ENCODE measurements around the gene RSAD2. TPM values are rescaled to one million over a fixed set of nuclear protein-coding genes. Genes with fewer than 3 reads are reported as not detected.

The RSAD2 gene
- total RNA-seq, 2 experiments from 2014 or later: 8.1 to 10.2 TPM

DNA sequence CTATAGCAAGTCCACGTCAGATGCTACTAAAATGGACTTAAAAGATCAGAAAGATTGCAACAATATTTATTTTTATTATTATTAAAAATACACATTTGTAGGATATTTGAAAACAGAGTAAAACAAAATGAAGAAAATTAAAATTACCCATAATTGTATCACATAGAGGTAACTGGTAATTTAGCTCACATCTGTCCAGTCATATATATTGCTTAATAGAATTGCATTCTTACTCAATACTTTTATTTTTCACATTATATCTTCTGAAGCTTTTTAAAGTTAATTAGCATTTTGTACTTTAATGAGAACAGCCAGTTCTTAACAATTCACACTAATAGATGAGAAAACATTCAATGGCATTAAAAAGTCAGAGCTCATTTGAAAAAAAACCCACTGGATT is 28.1 kb downstream of the RSAD2 start:
- Mint-ChIP-seq H3K36me3 (ENCODE audit: low read depth) (peaks cover 67% of the 10 kb centered on the region), H3K27me3 (no peaks in the 10 kb centered on the region), H3K9me3 (ENCODE audit: low read depth) (peaks cover 33% of the 10 kb centered on the region), H3K4me3 (no peak overlapping the region), H3K4me1 (peaks cover 52% of the 10 kb centered on the region), H3K27ac (peak overlapping the region; percentile 99)
- intact Hi-C loops (cut with DNase I, micrococcal nuclease): loop anchor here (1.0 to 5.0 kb wide), 3 partner anchors 10 to 532 kb away; no protein-coding TSS in a partner anchor
- CTCF ChIA-PET: interaction anchor here (0.6 to 3.1 kb wide), 8 partner anchors 8 to 139 kb away, joined by 3 to 39 read pairs (median 8); partner anchors contain the start of gene RNF144A
- ATAC-seq: no peak
- no peak for DNase-seq
- POLR2A ChIA-PET: interaction anchor here (0.7 to 1.4 kb wide), 4 partner anchors 9 to 89 kb away, joined by 3 to 6 read pairs (median 5); no protein-coding TSS in a partner anchor

DNA sequence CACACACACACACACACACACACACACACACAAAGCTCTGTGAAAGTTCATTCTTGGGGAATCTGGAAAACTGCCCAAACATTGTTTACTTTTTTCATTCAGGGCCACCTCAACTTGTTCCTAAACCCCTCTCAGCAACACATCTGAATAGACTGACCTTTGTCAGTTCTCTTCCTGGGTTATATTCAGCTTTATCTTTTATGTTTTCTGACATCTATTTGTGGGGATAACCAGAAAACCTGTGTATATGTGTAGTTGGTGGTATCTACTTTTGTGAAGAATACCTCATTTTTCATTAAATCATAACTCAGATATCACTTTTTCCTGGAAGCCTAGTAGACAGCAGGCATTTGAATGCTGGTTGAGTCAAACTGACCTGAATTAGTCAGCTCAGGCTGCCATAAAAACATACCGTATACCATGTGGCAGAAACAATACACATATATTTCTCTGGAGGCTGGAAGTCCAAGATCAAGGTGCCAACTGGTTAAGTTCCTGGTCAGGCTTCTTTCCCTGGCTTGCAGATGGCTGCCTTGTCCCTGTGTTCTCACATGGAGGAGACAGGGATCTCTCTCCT is 28.7 kb downstream of the RSAD2 start:
- CTCF ChIA-PET: interaction anchor here (0.6 to 3.1 kb wide), 8 partner anchors 9 to 139 kb away, joined by 3 to 39 read pairs (median 8); partner anchors contain the start of gene RNF144A
- DNase-seq (peak; percentile 38), ATAC-seq (peak; percentile 82)
- POLR2A ChIA-PET: interaction anchor here (0.7 to 1.4 kb wide), 3 partner anchors 8 to 106 kb away, joined by 4 to 6 read pairs (median 6); no protein-coding TSS in a partner anchor
- no peaks in the 10 kb centered on the region for H3K27me3 Mint-ChIP-seq
- H3K36me3 Mint-ChIP-seq (ENCODE audit: low read depth): peaks cover 72% of the 10 kb centered on the region
- H3K4me3 Mint-ChIP-seq: no peak overlapping the region
- peaks cover 30% of the 10 kb centered on the region for H3K9me3 Mint-ChIP-seq (ENCODE audit: low read depth)
- H3K4me1 Mint-ChIP-seq: peaks cover 58% of the 10 kb centered on the region
- H3K27ac Mint-ChIP-seq: peak overlapping the region; percentile 99
- intact Hi-C loops (cut with DNase I, micrococcal nuclease): loop anchor here (1.0 to 5.0 kb wide), 3 partner anchors 9 to 531 kb away; no protein-coding TSS in a partner anchor

DNA sequence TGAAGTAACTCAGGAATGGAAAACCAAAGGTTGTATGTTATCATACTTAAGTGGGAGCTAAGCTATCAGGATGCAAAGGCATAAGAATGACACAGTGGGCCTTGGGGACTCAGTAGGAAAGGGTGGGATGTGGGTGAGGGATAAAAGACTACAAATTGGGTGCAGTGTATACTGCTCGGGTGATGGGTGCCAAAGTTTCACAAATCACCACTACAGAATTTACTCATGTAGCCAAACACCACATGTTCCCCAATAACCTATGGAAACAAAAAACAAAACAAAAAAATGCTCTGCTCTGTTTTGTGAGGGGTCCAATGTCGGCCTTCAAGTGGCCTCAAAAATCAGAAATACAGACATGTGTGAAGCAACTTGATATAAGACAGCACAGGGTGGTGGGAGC is 30.7 kb downstream of the RSAD2 start:
- DNase-seq (no peak), ATAC-seq (no peak)
- Mint-ChIP-seq H3K4me1 (peaks cover 77% of the 10 kb centered on the region), H3K27me3 (no peaks in the 10 kb centered on the region), H3K9me3 (ENCODE audit: low read depth) (peaks cover 14% of the 10 kb centered on the region), H3K36me3 (ENCODE audit: low read depth) (peaks cover 69% of the 10 kb centered on the region), H3K27ac (peak overlapping the region; percentile 99), H3K4me3 (no peak overlapping the region)
- POLR2A ChIA-PET: no interaction called here
- intact Hi-C loops (cut with DNase I, micrococcal nuclease): loop anchor here (2.0 to 5.0 kb wide), 3 partner anchors 31 to 529 kb away; partner anchors contain the start of gene RSAD2 (in 2 of the 2)
- CTCF ChIA-PET: interaction anchor here (1.1 to 1.7 kb wide), 4 partner anchors 8 to 136 kb away, joined by 3 to 7 read pairs (median 4); no protein-coding TSS in a partner anchor

DNA sequence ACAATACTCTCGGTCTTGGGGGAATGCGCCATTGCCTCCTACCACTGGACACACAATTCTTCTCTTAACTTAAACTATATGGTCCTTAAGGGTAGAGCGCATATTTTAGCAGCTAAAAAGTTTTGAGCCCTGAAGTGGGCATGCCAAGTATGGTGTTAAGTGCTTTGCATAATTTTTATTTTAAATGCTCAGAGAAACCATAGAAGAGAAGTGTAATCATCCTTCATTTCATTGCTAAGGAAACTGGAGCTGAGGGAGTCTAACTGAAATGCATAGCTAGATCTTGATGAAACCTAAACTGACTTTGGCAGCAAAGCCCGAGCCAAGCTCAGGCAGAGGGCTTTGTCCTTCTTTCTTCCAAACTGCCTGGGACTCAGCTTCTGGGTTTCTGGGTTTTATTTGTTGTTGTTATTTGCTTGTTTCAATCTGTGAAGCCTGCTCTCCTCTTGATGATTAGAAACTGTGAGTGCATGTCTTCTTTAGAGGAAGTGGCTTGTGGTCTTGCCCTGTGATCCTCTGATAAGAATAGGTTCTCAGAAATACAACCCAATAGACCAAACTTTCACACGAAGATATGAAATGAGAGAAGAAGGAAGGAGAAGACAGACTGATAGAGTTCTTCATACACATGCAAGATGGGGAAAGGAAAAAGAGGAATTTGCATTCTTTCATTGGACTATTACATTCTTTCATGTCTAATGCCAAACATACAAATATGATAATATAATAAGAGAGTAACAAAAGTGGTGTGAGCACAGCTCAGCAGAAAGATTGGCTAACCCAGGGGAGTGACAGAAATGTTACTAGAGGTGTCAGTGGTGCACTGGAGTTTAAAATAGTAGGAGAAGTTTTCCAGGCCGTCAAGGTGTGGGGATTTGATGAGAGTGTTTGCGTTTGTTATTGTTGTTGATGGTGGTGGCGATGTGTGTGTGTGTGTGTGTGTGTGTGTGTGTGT is 32.1 kb downstream of the RSAD2 start:
- peak; percentile 62 for DNase-seq
- peak; percentile 34 for ATAC-seq
- Mint-ChIP-seq H3K9me3 (ENCODE audit: low read depth) (peaks cover 10% of the 10 kb centered on the region), H3K27me3 (no peaks in the 10 kb centered on the region), H3K4me1 (peaks cover 90% of the 10 kb centered on the region), H3K36me3 (ENCODE audit: low read depth) (peaks cover 65% of the 10 kb centered on the region), H3K4me3 (peak overlapping the region; percentile 75), H3K27ac (peak overlapping the region; percentile 99)
- CTCF ChIA-PET: interaction anchor here (0.6 to 5.6 kb wide), 10 partner anchors 7 to 134 kb away, joined by 3 to 47 read pairs (median 4); partner anchors contain the start of gene RSAD2
- POLR2A ChIA-PET: no interaction called here
- intact Hi-C loops (cut with DNase I, micrococcal nuclease): loop anchor here (1.0 to 5.0 kb wide), 6 partner anchors 8 to 1773 kb away; partner anchors contain the start of genes RSAD2 (in 2 of the 2), ID2 (in 1 of the 2) and RNF144A (in 1 of the 2)

DNA sequence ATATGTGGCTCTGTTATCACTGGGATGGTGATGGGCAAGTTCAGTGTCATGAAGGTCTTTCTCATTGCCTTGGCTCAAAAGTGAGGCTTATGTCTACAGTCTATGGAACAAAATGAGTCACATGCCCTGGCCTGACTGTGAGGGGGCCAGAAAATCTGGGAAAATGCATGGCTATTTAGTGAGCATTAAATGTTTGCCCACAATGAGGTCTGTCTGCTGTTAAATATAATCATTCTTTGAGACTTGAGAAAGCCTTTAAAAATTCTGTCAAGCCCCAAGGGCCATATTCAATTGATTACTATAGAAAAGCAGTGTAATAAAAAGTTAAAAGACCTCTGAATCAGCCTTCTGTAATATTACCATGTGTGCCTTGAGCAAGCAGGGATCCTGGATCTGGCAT is 34.1 kb downstream of the RSAD2 start:
- peaks cover 54% of the 10 kb centered on the region for H3K36me3 Mint-ChIP-seq (ENCODE audit: low read depth)
- no peak for ATAC-seq
- H3K4me3 Mint-ChIP-seq: peak overlapping the region; percentile 75
- intact Hi-C loops (cut with DNase I, micrococcal nuclease): loop anchor here (5.0 kb wide), 2 partner anchors 101 to 1771 kb away; partner anchors contain the start of gene ID2 (in 1 of the 2)
- H3K4me1 Mint-ChIP-seq: peaks cover 95% of the 10 kb centered on the region
- peaks cover 8% of the 10 kb centered on the region for H3K9me3 Mint-ChIP-seq (ENCODE audit: low read depth)
- no peaks in the 10 kb centered on the region for H3K27me3 Mint-ChIP-seq
- POLR2A ChIA-PET: no interaction called here
- DNase-seq: no peak
- CTCF ChIA-PET: interaction anchor here (0.6 to 5.6 kb wide), 6 partner anchors 8 to 45 kb away, joined by 3 to 47 read pairs (median 4); no protein-coding TSS in a partner anchor
- peak overlapping the region; percentile 99 for H3K27ac Mint-ChIP-seq

DNA sequence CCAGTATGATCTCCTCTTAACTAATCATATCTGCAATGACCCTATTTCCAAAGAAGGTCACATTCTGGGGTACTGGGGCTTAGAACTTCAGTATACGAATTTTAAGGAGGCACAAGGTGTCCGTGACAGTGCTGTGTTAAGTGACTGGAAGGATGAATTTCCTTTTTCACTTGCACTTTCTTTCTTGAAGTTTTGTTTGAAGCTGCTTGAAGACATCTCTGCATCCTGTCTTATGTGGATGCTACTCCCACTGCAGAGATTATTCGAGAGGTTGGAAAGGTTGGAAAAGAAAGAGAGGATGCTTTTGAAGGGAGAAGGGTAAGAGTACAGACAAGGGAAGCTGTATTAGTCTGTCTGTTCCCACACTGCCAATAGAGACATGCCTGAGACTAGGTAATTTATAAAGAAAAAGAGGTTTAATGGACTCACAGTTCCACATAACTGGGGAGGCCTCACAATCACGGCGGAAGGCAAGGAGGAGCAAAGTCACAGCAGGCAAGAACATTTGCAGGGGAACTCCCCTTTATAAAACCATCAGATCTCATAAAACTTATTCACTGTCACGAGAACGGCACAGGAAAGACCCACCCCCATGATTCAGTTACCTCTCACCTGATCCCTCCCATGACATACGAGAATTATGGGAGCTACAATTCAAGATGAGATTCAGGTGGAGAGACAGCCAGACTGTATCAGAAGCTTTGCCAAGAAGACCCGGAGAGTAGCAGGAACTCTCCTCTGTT is 36.0 kb downstream of the RSAD2 start:
- H3K4me1 Mint-ChIP-seq: peaks cover 80% of the 10 kb centered on the region

DNA sequence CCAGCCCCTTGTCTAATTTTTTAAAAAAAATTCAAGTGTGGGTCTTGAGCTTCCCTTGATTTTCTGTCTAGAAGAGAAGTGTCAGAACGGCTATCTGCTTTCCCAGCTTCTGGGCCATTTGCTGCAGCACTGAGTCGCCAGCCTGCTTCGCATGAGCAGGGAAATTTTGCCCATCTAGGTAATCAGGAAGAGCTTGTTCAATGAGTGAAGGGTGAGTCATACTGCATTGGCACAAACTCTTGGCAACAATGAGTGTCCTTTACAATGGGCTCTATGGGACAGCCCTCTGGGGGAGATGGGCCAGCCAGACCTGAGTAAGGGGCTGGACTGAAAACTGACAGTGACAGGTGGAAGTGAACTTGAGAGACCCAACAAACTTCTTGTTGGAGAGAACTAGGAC is 37.3 kb downstream of the RSAD2 start:
- intact Hi-C loops (cut with DNase I, micrococcal nuclease): loop anchor here (1.0 to 5.0 kb wide), 4 partner anchors 9 to 1767 kb away; partner anchors contain the start of gene ID2 (in 1 of the 2)
- ChIA-PET POLR2A (interaction anchor here (0.7 to 1.4 kb wide), 2 partner anchors 9 to 18 kb away, joined by 4 to 6 read pairs; no protein-coding TSS in a partner anchor), CTCF (interaction anchor here (0.8 to 5.6 kb wide), 11 partner anchors 9 to 143 kb away, joined by 3 to 47 read pairs (median 3); partner anchors contain the start of gene CMPK2)
- ATAC-seq: peak; percentile 14
- no peaks in the 10 kb centered on the region for H3K27me3 Mint-ChIP-seq
- H3K9me3 Mint-ChIP-seq (ENCODE audit: low read depth): no peaks in the 10 kb centered on the region
- H3K4me3 Mint-ChIP-seq: peak overlapping the region; percentile 9
- H3K36me3 Mint-ChIP-seq (ENCODE audit: low read depth): peaks cover 37% of the 10 kb centered on the region
- peaks cover 79% of the 10 kb centered on the region for H3K4me1 Mint-ChIP-seq
- peak overlapping the region; percentile 85 for H3K27ac Mint-ChIP-seq
- DNase-seq: peak; percentile 55

More for the DNA sequence above, 36.0 kb downstream of the RSAD2 start:
- H3K27me3 Mint-ChIP-seq: no peaks in the 10 kb centered on the region
- peak overlapping the region; percentile 75 for H3K4me3 Mint-ChIP-seq
- intact Hi-C loops (cut with DNase I, micrococcal nuclease): loop anchor here (1.0 to 5.0 kb wide), 3 partner anchors 16 to 1769 kb away; partner anchors contain the start of gene ID2 (in 1 of the 2)
- DNase-seq (peak; percentile 78), ATAC-seq (peak; percentile 59)
- POLR2A ChIA-PET: interaction anchor here (1.0 to 1.4 kb wide), 2 partner anchors 17 to 52 kb away, joined by 3 to 4 read pairs; no protein-coding TSS in a partner anchor
- no peaks in the 10 kb centered on the region for H3K9me3 Mint-ChIP-seq (ENCODE audit: low read depth)
- peak overlapping the region; percentile 99 for H3K27ac Mint-ChIP-seq
- H3K36me3 Mint-ChIP-seq (ENCODE audit: low read depth): peaks cover 35% of the 10 kb centered on the region
- CTCF ChIA-PET: interaction anchor here (1.0 to 5.6 kb wide), 5 partner anchors 17 to 118 kb away, joined by 3 to 47 read pairs (median 4); no protein-coding TSS in a partner anchor

DNA sequence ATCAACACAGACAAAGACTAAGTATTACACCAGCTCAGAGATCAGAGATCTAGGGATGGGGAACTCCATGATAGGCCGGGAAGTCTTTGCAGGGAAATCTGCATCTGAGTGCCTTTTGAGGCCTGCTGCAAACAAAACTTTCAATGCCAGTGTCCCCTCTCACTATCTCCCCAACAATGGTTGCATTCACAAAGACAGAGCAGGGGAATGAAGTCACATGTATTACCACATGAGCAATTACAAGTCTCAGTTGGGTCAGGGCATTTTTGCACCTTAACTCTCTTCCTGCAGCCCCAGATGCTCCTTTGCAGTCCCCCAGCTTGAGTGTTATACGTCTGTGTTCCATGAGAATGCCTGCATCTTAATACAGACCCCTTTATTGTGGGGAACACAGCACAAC is 37.8 kb downstream of the RSAD2 start:
- ChIA-PET CTCF (interaction anchor here (0.8 to 5.6 kb wide), 14 partner anchors 10 to 142 kb away, joined by 3 to 47 read pairs (median 3); partner anchors contain the start of genes CMPK2 and RSAD2), POLR2A (no interaction called here)
- peak overlapping the region; percentile 85 for H3K27ac Mint-ChIP-seq
- H3K27me3 Mint-ChIP-seq: no peaks in the 10 kb centered on the region
- no peak overlapping the region for H3K4me3 Mint-ChIP-seq
- peaks cover 79% of the 10 kb centered on the region for H3K4me1 Mint-ChIP-seq
- H3K36me3 Mint-ChIP-seq (ENCODE audit: low read depth): peaks cover 34% of the 10 kb centered on the region
- no peak for ATAC-seq
- H3K9me3 Mint-ChIP-seq (ENCODE audit: low read depth): no peaks in the 10 kb centered on the region
- DNase-seq: no peak
- intact Hi-C loops (cut with DNase I, micrococcal nuclease): loop anchor here in 1 of 2 experiments (1.0 to 5.0 kb wide), 2 partner anchors 9 to 88 kb away; no protein-coding TSS in a partner anchor

DNA sequence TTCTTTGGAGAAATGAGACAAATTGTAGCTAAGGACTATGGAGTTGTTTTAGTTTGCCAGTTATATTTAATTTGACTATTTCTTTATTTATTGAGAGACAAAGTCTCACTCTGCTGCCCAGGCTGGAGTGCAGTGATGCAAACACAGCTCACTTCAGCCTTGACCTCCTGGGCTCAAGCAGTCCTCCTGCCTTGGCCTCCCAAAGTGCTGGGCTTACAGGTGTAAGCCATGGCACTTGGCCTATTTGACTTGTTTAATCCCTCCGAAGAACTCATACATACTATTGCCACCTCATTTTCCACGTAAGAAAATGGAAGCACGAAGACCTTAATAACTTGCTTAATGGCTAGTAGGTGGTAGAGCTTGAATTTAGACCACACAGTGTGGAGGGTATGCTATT is 38.6 kb downstream of the RSAD2 start:
- no peak for ATAC-seq
- intact Hi-C loops (cut with DNase I, micrococcal nuclease): loop anchor here (2.0 to 5.0 kb wide), 3 partner anchors 51 to 89 kb away; partner anchors contain the start of gene CMPK2 (in 1 of the 2)
- no peak for DNase-seq
- ChIA-PET CTCF (interaction anchor here (0.7 to 3.1 kb wide), 28 partner anchors 8 to 143 kb away, joined by 3 to 39 read pairs (median 4); partner anchors contain the start of genes CMPK2 and RSAD2), POLR2A (interaction anchor here (1.2 kb wide), 1 partner anchor 39 kb away, joined by 3 read pairs; the partner anchor contains the start of gene RSAD2)
- peak overlapping the region; percentile 72 for H3K4me3 Mint-ChIP-seq
- peak overlapping the region; percentile 82 for H3K27ac Mint-ChIP-seq
- peaks cover 78% of the 10 kb centered on the region for H3K4me1 Mint-ChIP-seq
- peaks cover 27% of the 10 kb centered on the region for H3K36me3 Mint-ChIP-seq (ENCODE audit: low read depth)
- no peaks in the 10 kb centered on the region for H3K27me3 Mint-ChIP-seq
- no peaks in the 10 kb centered on the region for H3K9me3 Mint-ChIP-seq (ENCODE audit: low read depth)

Data from activated CD4-positive, alpha-beta T cell treated with anti-CD3 and anti-CD28 coated beads for 36 hours (primary cell).